ENCODE data around the gene IVD. TPM values are rescaled to one million over a fixed set of nuclear protein-coding genes. Genes with fewer than 3 reads are reported as not detected.

Gene IVD
- total RNA-seq, 1 experiment from 2014 or later = 51.8 TPM

- no peaks in the 10 kb centered on the region for H3K27me3 ChIP-seq (replicated peaks; ENCODE audit: insufficient read depth, low read depth, low read length, poor library complexity)
- H3K4me1 ChIP-seq (ENCODE audit: insufficient read depth, low read length, poor library complexity, severe bottlenecking) = peaks cover 17% of the 10 kb centered on the region
- BruUV-seq (replicated peaks) = no TSS peak
- H3K9me3 ChIP-seq (ENCODE audit: low read depth, low read length, poor library complexity, severe bottlenecking) = no peaks in the 10 kb centered on the region
- ChIA-PET POLR2A (ENCODE audit: low non-redundant PET) (no interaction called here), CTCF (no interaction called here)
- DNase-seq (ENCODE audit: low spot score) = no peak
- intact Hi-C loops (cut with micrococcal nuclease; ENCODE audit: unreplicated experiment) = loop anchor here (10.0 kb wide), 1 partner anchor 383 kb away; no protein-coding TSS in a partner anchor
- TF ChIP-seq CTCF (conservative IDR thresholded peaks at IDR 0.05; ENCODE audit: low read depth, low read length) (no peak), EZH2 (IDR thresholded peaks at IDR 0.05; ENCODE audit: borderline replicate concordance, low read depth, low read length, poor library complexity, severe bottlenecking) (no peak)
- H3K36me3 ChIP-seq (ENCODE audit: insufficient read depth, low read length, poor library complexity, severe bottlenecking) = no peaks in the 10 kb centered on the region
- H3K4me3 ChIP-seq (ENCODE audit: low read depth, low read length, poor library complexity, severe bottlenecking) = no peak overlapping the region
- no peak overlapping the region for H3K27ac ChIP-seq (ENCODE audit: low read depth, low read length, poor library complexity, severe bottlenecking)
Observed at GRCh38 chr15:40428185-40428584, 22.6 kb downstream of the IVD start.

GRCh38 chr15:40429068-40429710 is 23.6 kb downstream of the IVD start:
- no peak for DNase-seq (ENCODE audit: low spot score)
- TF ChIP-seq CTCF (conservative IDR thresholded peaks at IDR 0.05; ENCODE audit: low read depth, low read length) (no peak), EZH2 (IDR thresholded peaks at IDR 0.05; ENCODE audit: borderline replicate concordance, low read depth, low read length, poor library complexity, severe bottlenecking) (no peak)
- H3K9me3 ChIP-seq (ENCODE audit: low read depth, low read length, poor library complexity, severe bottlenecking) = no peaks in the 10 kb centered on the region
- CTCF ChIA-PET = no interaction called here
- no peaks in the 10 kb centered on the region for H3K27me3 ChIP-seq (replicated peaks; ENCODE audit: insufficient read depth, low read depth, low read length, poor library complexity)
- H3K4me3 ChIP-seq (ENCODE audit: low read depth, low read length, poor library complexity, severe bottlenecking) = no peak overlapping the region
- POLR2A ChIA-PET (ENCODE audit: low non-redundant PET) = interaction anchor here (0.5 kb wide), 1 partner anchor 9 kb away, joined by 5 read pairs; no protein-coding TSS in a partner anchor
- intact Hi-C loops (cut with micrococcal nuclease; ENCODE audit: unreplicated experiment) = loop anchor here (10.0 kb wide), 1 partner anchor 384 kb away; no protein-coding TSS in a partner anchor
- no peak overlapping the region for H3K27ac ChIP-seq (ENCODE audit: low read depth, low read length, poor library complexity, severe bottlenecking)
- H3K36me3 ChIP-seq (ENCODE audit: insufficient read depth, low read length, poor library complexity, severe bottlenecking) = no peaks in the 10 kb centered on the region
- peaks cover 17% of the 10 kb centered on the region for H3K4me1 ChIP-seq (ENCODE audit: insufficient read depth, low read length, poor library complexity, severe bottlenecking)
- no TSS peak for BruUV-seq (replicated peaks)

- ChIA-PET POLR2A (ENCODE audit: low non-redundant PET) (no interaction called here), CTCF (no interaction called here)
- H3K9me3 ChIP-seq (ENCODE audit: low read depth, low read length, poor library complexity, severe bottlenecking) = no peaks in the 10 kb centered on the region
- H3K27ac ChIP-seq (ENCODE audit: low read depth, low read length, poor library complexity, severe bottlenecking) = no peak overlapping the region
- H3K36me3 ChIP-seq (ENCODE audit: insufficient read depth, low read length, poor library complexity, severe bottlenecking) = no peaks in the 10 kb centered on the region
- intact Hi-C loops (cut with micrococcal nuclease; ENCODE audit: unreplicated experiment) = no loop called here
- TF ChIP-seq CTCF (conservative IDR thresholded peaks at IDR 0.05; ENCODE audit: low read depth, low read length) (no peak), EZH2 (IDR thresholded peaks at IDR 0.05; ENCODE audit: borderline replicate concordance, low read depth, low read length, poor library complexity, severe bottlenecking) (no peak)
- no TSS peak for BruUV-seq (replicated peaks)
- H3K4me1 ChIP-seq (ENCODE audit: insufficient read depth, low read length, poor library complexity, severe bottlenecking) = peaks cover 17% of the 10 kb centered on the region
- no peaks in the 10 kb centered on the region for H3K27me3 ChIP-seq (replicated peaks; ENCODE audit: insufficient read depth, low read depth, low read length, poor library complexity)
- H3K4me3 ChIP-seq (ENCODE audit: low read depth, low read length, poor library complexity, severe bottlenecking) = no peak overlapping the region
- DNase-seq (ENCODE audit: low spot score) = peak; percentile 77
Observed at GRCh38 chr15:40430271-40430805, 24.7 kb downstream of the IVD start.
